HG03354 (cell line): ENCODE results near the gene RASEF.

ENCODE experiments used
- ATAC-seq: cut with Tn5 transposase; IDR thresholded peaks from one replicate; pipeline ENCODE4 v1.9.1; 2021; ENCODE audit warnings: mild to moderate bottlenecking; ENCODE audit not compliant: unreplicated experiment, poor library complexity, severe bottlenecking

The RASEF gene

GRCh38 chr9:83020327-83020726 lies 42.6 kb downstream of the RASEF start:
- no peak for ATAC-seq

GRCh38 chr9:83019246-83019645 lies 43.7 kb downstream of the RASEF start:
- ATAC-seq: no peak

- ATAC-seq: no peak
Observed at GRCh38 chr9:83015897-83016296, 47.0 kb downstream of the RASEF start.

GRCh38 chr9:83013867-83014605 lies 48.9 kb downstream of the RASEF start:
- ATAC-seq: no peak

GRCh38 chr9:83012922-83013838 lies 49.8 kb downstream of the RASEF start:
- no peak for ATAC-seq

- ATAC-seq: no peak
Observed at GRCh38 chr9:83012168-83012921, 50.6 kb downstream of the RASEF start.

GRCh38 chr9:83011611-83012010 lies 51.3 kb downstream of the RASEF start:
- no peak for ATAC-seq

- no peak for ATAC-seq
Observed at GRCh38 chr9:83007521-83008300, 55.2 kb downstream of the RASEF start.

- peak; percentile 42 for ATAC-seq
Observed at GRCh38 chr9:83006378-83006777, 56.6 kb downstream of the RASEF start.

- no peak for ATAC-seq
Observed at GRCh38 chr9:83005963-83006362, 57.0 kb downstream of the RASEF start.

GRCh38 chr9:83005361-83005760 lies 57.6 kb downstream of the RASEF start:
- ATAC-seq: no peak

- ATAC-seq: no peak
Observed at GRCh38 chr9:83002329-83002728, 60.6 kb downstream of the RASEF start.

GRCh38 chr9:83000765-83001164 lies 62.2 kb downstream of the RASEF start:
- no peak for ATAC-seq

GRCh38 chr9:82998409-82998808 lies 64.5 kb downstream of the RASEF start:
- ATAC-seq: no peak

GRCh38 chr9:82997476-82998140 lies 65.3 kb downstream of the RASEF start:
- no peak for ATAC-seq

GRCh38 chr9:82996941-82997340 lies 66.0 kb downstream of the RASEF start:
- no peak for ATAC-seq

GRCh38 chr9:82993856-82994605 lies 68.9 kb downstream of the RASEF start:
- ATAC-seq: no peak

GRCh38 chr9:82991671-82992070 lies 71.3 kb downstream of the RASEF start:
- ATAC-seq: no peak
